ENCODE data around the gene CDKL2. TPM values are rescaled to one million over a fixed set of nuclear protein-coding genes. Genes with fewer than 3 reads are reported as not detected.

Gene CDKL2
- total and polyA plus RNA-seq, 2 experiments from 2014 or later: 1.8 to 3.1 TPM

DNA sequence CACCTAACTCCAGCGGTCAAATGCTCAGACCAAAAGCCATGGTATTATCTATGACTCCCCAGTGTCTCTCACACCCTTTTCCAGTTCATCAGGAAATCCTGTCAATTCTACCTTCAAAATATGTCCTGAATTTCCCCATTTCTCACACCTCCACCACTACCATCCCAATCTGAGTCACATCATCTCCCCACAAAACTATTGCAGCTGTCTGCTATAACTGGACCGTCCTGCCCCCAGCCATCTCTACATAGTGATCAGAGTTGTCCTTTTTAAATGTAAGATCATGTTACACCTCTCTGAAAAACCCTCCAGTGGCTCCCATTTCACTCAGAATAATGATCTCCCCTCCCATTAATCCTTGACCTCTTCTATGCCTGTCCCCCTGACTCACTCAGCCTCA is 81.3 kb downstream of the CDKL2 start:
- H3K79me2 ChIP-seq (replicated peaks; ENCODE audit: insufficient read depth): no peaks in the 10 kb centered on the region
- TF ChIP-seq EZH2phosphoT487 (IDR thresholded peaks at IDR 0.05; ENCODE audit: unreplicated experiment) (no peak), ZNF331 (CRISPR knock-in tag; IDR thresholded peaks at IDR 0.05; ENCODE audit: low read depth) (no peak), STAT1 (IDR thresholded peaks at IDR 0.05; ENCODE audit: unreplicated experiment) (no peak), POLR2AphosphoS5 (IDR thresholded peaks at IDR 0.05; ENCODE audit: low read depth) (no peak), NANOG (IDR thresholded peaks at IDR 0.05; ENCODE audit: borderline replicate concordance) (no peak), ETS1 (IDR thresholded peaks at IDR 0.05) (no peak), ZNF114 (CRISPR knock-in tag; IDR thresholded peaks at IDR 0.05) (no peak), JUNB (IDR thresholded peaks at IDR 0.05; ENCODE audit: unreplicated experiment) (no peak), EZH2 (IDR thresholded peaks at IDR 0.05; ENCODE audit: low read depth, unreplicated experiment) (no peak), CREB1 (CRISPR knock-in tag; IDR thresholded peaks at IDR 0.05; ENCODE audit: low read depth) (no peak), REST (IDR thresholded peaks at IDR 0.05; ENCODE audit: unreplicated experiment) (no peak)
- TF ChIP-seq, protein P1, sequence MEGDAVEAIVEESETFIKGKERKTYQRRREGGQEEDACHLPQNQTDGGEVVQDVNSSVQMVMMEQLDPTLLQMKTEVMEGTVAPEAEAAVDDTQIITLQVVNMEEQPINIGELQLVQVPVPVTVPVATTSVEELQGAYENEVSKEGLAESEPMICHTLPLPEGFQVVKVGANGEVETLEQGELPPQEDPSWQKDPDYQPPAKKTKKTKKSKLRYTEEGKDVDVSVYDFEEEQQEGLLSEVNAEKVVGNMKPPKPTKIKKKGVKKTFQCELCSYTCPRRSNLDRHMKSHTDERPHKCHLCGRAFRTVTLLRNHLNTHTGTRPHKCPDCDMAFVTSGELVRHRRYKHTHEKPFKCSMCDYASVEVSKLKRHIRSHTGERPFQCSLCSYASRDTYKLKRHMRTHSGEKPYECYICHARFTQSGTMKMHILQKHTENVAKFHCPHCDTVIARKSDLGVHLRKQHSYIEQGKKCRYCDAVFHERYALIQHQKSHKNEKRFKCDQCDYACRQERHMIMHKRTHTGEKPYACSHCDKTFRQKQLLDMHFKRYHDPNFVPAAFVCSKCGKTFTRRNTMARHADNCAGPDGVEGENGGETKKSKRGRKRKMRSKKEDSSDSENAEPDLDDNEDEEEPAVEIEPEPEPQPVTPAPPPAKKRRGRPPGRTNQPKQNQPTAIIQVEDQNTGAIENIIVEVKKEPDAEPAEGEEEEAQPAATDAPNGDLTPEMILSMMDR (conservative IDR thresholded peaks at IDR 0.05; ENCODE audit: low read depth in 2 of 2): no peak
- TF ChIP-seq, protein P2, sequence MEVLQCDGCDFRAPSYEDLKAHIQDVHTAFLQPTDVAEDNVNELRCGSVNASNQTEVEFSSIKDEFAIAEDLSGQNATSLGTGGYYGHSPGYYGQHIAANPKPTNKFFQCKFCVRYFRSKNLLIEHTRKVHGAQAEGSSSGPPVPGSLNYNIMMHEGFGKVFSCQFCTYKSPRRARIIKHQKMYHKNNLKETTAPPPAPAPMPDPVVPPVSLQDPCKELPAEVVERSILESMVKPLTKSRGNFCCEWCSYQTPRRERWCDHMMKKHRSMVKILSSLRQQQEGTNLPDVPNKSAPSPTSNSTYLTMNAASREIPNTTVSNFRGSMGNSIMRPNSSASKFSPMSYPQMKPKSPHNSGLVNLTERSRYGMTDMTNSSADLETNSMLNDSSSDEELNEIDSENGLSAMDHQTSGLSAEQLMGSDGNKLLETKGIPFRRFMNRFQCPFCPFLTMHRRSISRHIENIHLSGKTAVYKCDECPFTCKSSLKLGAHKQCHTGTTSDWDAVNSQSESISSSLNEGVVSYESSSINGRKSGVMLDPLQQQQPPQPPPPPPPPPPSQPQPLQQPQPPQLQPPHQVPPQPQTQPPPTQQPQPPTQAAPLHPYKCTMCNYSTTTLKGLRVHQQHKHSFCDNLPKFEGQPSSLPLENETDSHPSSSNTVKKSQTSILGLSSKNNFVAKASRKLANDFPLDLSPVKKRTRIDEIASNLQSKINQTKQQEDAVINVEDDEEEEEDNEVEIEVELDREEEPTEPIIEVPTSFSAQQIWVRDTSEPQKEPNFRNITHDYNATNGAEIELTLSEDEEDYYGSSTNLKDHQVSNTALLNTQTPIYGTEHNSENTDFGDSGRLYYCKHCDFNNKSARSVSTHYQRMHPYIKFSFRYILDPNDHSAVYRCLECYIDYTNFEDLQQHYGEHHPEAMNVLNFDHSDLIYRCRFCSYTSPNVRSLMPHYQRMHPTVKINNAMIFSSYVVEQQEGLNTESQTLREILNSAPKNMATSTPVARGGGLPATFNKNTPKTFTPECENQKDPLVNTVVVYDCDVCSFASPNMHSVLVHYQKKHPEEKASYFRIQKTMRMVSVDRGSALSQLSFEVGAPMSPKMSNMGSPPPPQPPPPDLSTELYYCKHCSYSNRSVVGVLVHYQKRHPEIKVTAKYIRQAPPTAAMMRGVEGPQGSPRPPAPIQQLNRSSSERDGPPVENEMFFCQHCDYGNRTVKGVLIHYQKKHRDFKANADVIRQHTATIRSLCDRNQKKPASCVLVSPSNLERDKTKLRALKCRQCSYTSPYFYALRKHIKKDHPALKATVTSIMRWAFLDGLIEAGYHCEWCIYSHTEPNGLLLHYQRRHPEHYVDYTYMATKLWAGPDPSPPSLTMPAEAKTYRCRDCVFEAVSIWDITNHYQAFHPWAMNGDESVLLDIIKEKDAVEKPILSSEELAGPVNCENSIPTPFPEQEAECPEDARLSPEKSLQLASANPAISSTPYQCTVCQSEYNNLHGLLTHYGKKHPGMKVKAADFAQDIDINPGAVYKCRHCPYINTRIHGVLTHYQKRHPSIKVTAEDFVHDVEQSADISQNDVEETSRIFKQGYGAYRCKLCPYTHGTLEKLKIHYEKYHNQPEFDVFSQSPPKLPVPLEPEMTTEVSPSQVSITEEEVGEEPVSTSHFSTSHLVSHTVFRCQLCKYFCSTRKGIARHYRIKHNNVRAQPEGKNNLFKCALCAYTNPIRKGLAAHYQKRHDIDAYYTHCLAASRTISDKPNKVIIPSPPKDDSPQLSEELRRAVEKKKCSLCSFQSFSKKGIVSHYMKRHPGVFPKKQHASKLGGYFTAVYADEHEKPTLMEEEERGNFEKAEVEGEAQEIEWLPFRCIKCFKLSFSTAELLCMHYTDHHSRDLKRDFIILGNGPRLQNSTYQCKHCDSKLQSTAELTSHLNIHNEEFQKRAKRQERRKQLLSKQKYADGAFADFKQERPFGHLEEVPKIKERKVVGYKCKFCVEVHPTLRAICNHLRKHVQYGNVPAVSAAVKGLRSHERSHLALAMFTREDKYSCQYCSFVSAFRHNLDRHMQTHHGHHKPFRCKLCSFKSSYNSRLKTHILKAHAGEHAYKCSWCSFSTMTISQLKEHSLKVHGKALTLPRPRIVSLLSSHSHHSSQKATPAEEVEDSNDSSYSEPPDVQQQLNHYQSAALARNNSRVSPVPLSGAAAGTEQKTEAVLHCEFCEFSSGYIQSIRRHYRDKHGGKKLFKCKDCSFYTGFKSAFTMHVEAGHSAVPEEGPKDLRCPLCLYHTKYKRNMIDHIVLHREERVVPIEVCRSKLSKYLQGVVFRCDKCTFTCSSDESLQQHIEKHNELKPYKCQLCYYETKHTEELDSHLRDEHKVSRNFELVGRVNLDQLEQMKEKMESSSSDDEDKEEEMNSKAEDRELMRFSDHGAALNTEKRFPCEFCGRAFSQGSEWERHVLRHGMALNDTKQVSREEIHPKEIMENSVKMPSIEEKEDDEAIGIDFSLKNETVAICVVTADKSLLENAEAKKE (CRISPR knock-in tag; IDR thresholded peaks at IDR 0.05): no peak
- Mint-ChIP-seq H3K27ac (no peak overlapping the region), H3K9me3 (no peaks in the 10 kb centered on the region), H3K4me1 (no peaks in the 10 kb centered on the region), H3K36me3 (ENCODE audit: low read depth) (no peaks in the 10 kb centered on the region), H3K4me3 (no peak overlapping the region), H3K27me3 (ENCODE audit: insufficient read depth, low read depth, poor library complexity) (peaks cover 2% of the 10 kb centered on the region)
- H4K20me1 ChIP-seq (replicated peaks; ENCODE audit: insufficient read depth): no peaks in the 10 kb centered on the region
- no peak for DNase-seq (ENCODE audit: low spot score)
- H3K4me2 ChIP-seq: no peak overlapping the region
- ATAC-seq: no peak
- H3K27ac ChIP-seq (ENCODE audit: low read depth): no peak overlapping the region
- H3K4me3 ChIP-seq: no peak overlapping the region
- H2AFZ ChIP-seq: no peak overlapping the region
- H3F3A ChIP-seq (replicated peaks; ENCODE audit: low read depth): no peaks in the 10 kb centered on the region
- no peaks in the 10 kb centered on the region for H3K36me3 ChIP-seq (ENCODE audit: insufficient read depth)
- no peaks in the 10 kb centered on the region for H3K27me3 ChIP-seq (ENCODE audit: insufficient read depth)
- H3K4me1 ChIP-seq (ENCODE audit: insufficient read depth): no peaks in the 10 kb centered on the region
- H3K9me2 ChIP-seq (ENCODE audit: insufficient read depth): 0 out of 2 replicates have a peak, but pooled peaks cover 7% of the 10 kb centered on the region
